ENCODE measurements around the gene CENPS.

Gene CENPS

GRCh38 chr1:10430216-10431069 lies at the start of gene CENPS:
Gene CENPS, plus strand, starts transcription at chr1:10430433. Its CDS starts 85 bp downstream, at chr1:10430518.
- peak; percentile 91 for ATAC-seq
- TF ChIP-seq ESRRG (CRISPR knock-in tag; IDR thresholded peaks at IDR 0.05), result 0 out of 2 replicates have a peak, but pooled peaks have one; percentile 41
- no peak for TF ChIP-seq CSRNP3 (CRISPR knock-in tag; IDR thresholded peaks at IDR 0.05)

- ATAC-seq, result peak; percentile 73
- no peak for TF ChIP-seq ZFP30 (CRISPR knock-in tag; IDR thresholded peaks at IDR 0.05)
Measured at GRCh38 chr1:10380594-10381275, 49.5 kb upstream of the CENPS start.

GRCh38 chr1:10383630-10384029 lies 46.6 kb upstream of the CENPS start:
- no peak for TF ChIP-seq CREB5 (CRISPR knock-in tag; IDR thresholded peaks at IDR 0.05; ENCODE audit: low read depth)
- ATAC-seq, result no peak

- ATAC-seq, result no peak
- TF ChIP-seq ZFP3 (CRISPR knock-in tag; IDR thresholded peaks at IDR 0.05) (no peak), TCF4 (CRISPR knock-in tag; IDR thresholded peaks at IDR 0.05; ENCODE audit: borderline replicate concordance) (no peak), RARB (CRISPR knock-in tag; IDR thresholded peaks at IDR 0.05) (no peak), TOX (CRISPR knock-in tag; IDR thresholded peaks at IDR 0.05; ENCODE audit: borderline replicate concordance) (no peak), PPARA (CRISPR knock-in tag; IDR thresholded peaks at IDR 0.05; ENCODE audit: borderline replicate concordance) (no peak), OSR1 (CRISPR knock-in tag; IDR thresholded peaks at IDR 0.05) (no peak), ISL1 (CRISPR knock-in tag; IDR thresholded peaks at IDR 0.05) (no peak), GLIS3 (CRISPR knock-in tag; IDR thresholded peaks at IDR 0.05) (no peak), TSHZ2 (CRISPR knock-in tag; IDR thresholded peaks at IDR 0.05) (no peak), BACH2 (CRISPR knock-in tag; IDR thresholded peaks at IDR 0.05; ENCODE audit: borderline replicate concordance) (no peak), ZNF565 (CRISPR knock-in tag; conservative IDR thresholded peaks at IDR 0.05; ENCODE audit: low read depth) (no peak), POU6F1 (CRISPR knock-in tag; IDR thresholded peaks at IDR 0.05; ENCODE audit: borderline replicate concordance, low read depth) (no peak), CSDC2 (CRISPR knock-in tag; IDR thresholded peaks at IDR 0.05) (no peak), CSRNP3 (CRISPR knock-in tag; IDR thresholded peaks at IDR 0.05) (no peak), ARNTL (CRISPR knock-in tag; IDR thresholded peaks at IDR 0.05; ENCODE audit: borderline replicate concordance, low read depth) (no peak)
Measured at GRCh38 chr1:10384219-10384618, 46.0 kb upstream of the CENPS start.

Measured in SK-N-SH treated with all-trans-retinoic acid at 6 μM for 48 hours (cell line).